Coronary artery (tissue), 2 donors: ENCODE results near the gene BACH2.

Source experiments
- DNase-seq: peaks from one replicate; pipeline ENCODE4 v3.0.0-alpha.2; 2017; ENCODE audit warnings: low spot score
- H3K27ac ChIP-seq, 2 donors: fragments of 200-600 bp; sonication (generic); one replicate each; pipeline ENCODE4 v1.5.1; 2016 to 2019
- H3K4me3 ChIP-seq: fragments of 200-600 bp; sonication (generic); 2 replicates; pipeline ENCODE4 v1.5.1; 2016; ENCODE audit warnings: mild to moderate bottlenecking, moderate library complexity
- TF ChIP-seq, protein P1 (sequence below): fragments of 200-600 bp; sonication (generic); IDR thresholded peaks from one replicate; pipeline ENCODE4 v1.5.1; 2019; ENCODE audit warnings: antibody characterized with exemption

Gene BACH2

DNA sequence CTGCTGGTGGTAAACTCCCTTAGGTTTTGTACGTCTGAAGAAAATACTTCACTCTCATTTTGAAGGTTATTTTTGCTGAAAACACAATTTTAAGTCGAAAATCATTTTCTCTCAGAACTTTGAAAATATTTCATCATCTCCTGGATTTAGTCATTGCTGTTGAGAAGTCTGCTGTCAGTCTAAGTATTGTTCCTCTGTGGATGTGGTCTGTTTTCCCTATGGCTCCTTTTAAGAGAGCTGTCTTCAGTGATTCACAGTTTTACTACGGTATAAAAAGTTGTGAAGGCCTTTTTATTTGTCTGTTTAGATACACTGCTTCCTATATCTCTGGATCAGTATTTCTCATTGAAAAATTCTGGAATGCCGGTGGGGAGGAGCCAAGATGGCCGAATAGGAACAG, 243.0 kb downstream of the BACH2 start:
- no peak overlapping the region for H3K27ac ChIP-seq
- TF ChIP-seq, protein P1, sequence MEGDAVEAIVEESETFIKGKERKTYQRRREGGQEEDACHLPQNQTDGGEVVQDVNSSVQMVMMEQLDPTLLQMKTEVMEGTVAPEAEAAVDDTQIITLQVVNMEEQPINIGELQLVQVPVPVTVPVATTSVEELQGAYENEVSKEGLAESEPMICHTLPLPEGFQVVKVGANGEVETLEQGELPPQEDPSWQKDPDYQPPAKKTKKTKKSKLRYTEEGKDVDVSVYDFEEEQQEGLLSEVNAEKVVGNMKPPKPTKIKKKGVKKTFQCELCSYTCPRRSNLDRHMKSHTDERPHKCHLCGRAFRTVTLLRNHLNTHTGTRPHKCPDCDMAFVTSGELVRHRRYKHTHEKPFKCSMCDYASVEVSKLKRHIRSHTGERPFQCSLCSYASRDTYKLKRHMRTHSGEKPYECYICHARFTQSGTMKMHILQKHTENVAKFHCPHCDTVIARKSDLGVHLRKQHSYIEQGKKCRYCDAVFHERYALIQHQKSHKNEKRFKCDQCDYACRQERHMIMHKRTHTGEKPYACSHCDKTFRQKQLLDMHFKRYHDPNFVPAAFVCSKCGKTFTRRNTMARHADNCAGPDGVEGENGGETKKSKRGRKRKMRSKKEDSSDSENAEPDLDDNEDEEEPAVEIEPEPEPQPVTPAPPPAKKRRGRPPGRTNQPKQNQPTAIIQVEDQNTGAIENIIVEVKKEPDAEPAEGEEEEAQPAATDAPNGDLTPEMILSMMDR = no peak
- H3K4me3 ChIP-seq = no peak overlapping the region
- DNase-seq = no peak

GRCh38 chr6:90049295-90049694, 247.3 kb downstream of the BACH2 start:
- no peak for DNase-seq
- TF ChIP-seq, protein P1 = no peak
- Histone ChIP-seq H3K27ac (no peak overlapping the region), H3K4me3 (no peak overlapping the region)

GRCh38 chr6:90048206-90048967, 248.3 kb downstream of the BACH2 start:
- TF ChIP-seq, protein P1 = no peak
- Histone ChIP-seq H3K27ac (no peak overlapping the region), H3K4me3 (no peak overlapping the region)
- DNase-seq = no peak

- no peak for DNase-seq
- H3K27ac ChIP-seq = no peak overlapping the region
- no peak overlapping the region for H3K4me3 ChIP-seq
- TF ChIP-seq, protein P1 = no peak
Measured at GRCh38 chr6:90045535-90045934, 251.1 kb downstream of the BACH2 start.

DNA sequence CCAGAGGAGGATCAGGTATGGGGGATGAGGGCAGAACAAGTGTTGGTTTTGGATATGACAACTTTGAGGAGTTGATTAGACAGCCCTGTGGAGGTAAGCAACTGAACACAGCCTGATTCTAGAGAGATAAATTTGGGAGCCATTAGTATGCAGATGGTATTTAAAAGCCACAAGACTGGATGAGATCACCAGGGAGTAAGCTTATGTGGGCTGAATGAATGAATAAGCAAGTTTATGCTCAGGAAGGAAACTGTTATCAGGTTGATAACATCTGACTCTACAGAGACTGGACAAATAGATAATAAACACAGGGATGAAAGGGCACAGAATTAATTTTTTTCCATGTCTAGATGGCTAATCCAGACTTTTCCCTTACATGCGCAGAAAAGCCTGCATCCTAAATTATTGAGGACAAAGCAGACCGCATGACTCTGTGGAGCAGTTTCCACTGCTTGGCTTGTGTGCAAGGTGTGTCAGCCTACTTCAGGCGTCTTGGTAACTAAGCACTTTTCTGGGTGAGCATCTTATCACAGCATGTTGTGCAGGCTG, 251.7 kb downstream of the BACH2 start:
- H3K27ac ChIP-seq = no peak overlapping the region
- TF ChIP-seq, protein P1 = no peak
- DNase-seq = no peak
- H3K4me3 ChIP-seq = no peak overlapping the region

GRCh38 chr6:90044182-90044832, 252.3 kb downstream of the BACH2 start:
- H3K27ac ChIP-seq = no peak overlapping the region
- TF ChIP-seq, protein P1 = no peak
- no peak overlapping the region for H3K4me3 ChIP-seq
- no peak for DNase-seq

DNA sequence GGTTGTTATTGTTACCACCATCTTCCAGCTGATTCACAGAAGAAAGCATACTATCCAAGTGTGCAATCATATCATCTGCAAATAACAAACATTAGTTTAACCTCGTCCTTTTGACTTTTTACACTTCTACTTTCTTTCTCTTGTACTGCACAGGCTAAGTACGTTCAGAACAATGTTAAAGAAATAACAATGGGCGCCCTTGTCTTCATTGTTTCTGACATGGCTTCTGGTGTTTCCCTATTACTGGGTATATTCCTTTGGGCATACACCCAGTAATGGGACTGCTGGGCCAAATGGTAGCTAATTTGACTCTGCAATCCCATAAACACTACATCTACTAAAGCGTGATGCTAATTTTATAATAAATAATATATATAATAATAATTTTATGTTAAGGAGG, 255.7 kb downstream of the BACH2 start:
- H3K4me3 ChIP-seq = no peak overlapping the region
- TF ChIP-seq, protein P1 = no peak
- H3K27ac ChIP-seq = no peak overlapping the region
- no peak for DNase-seq
